ENCODE measurements around the gene NPDC1.

NPDC1 gene

GRCh38 chr9:137085920-137086530, 40.0 kb upstream of the NPDC1 start:
- peak overlapping the region; percentile 97 for H3K27ac ChIP-seq
- POLR2A ChIA-PET (ENCODE audit: low non-redundant PET), result interaction anchor here (0.5 to 1.7 kb wide), 8 partner anchors 11 to 154 kb away, joined by 3 to 15 read pairs (median 4); partner anchors contain the start of genes ANAPC2, RNF224, SAPCD2 and SSNA1
- no peak for TF ChIP-seq CTCF (conservative IDR thresholded peaks at IDR 0.05; ENCODE audit: low read depth)
- CTCF ChIA-PET, result interaction anchor here (0.6 to 2.1 kb wide), 5 partner anchors 12 to 48 kb away, joined by 3 to 12 read pairs (median 3); partner anchors contain the start of gene NPDC1
- peak; percentile 55 for DNase-seq (ENCODE audit: low spot score)

- POLR2A ChIA-PET (ENCODE audit: low non-redundant PET), result interaction anchor here (0.6 kb wide), 1 partner anchor 26 kb away, joined by 4 read pairs; no protein-coding TSS in a partner anchor
- peak overlapping the region; percentile 97 for H3K27ac ChIP-seq
- CTCF ChIA-PET, result interaction anchor here (0.6 to 2.5 kb wide), 5 partner anchors 17 to 62 kb away, joined by 6 to 15 read pairs (median 11); partner anchors contain the start of gene NPDC1
- TF ChIP-seq CTCF (conservative IDR thresholded peaks at IDR 0.05; ENCODE audit: low read depth), result no peak
- DNase-seq (ENCODE audit: low spot score), result peak; percentile 62
These were observed 38.5 kb upstream of the NPDC1 start for GRCh38 chr9:137084526-137084925.

GRCh38 chr9:137083394-137084004, 37.5 kb upstream of the NPDC1 start:
- H3K27ac ChIP-seq, result peak overlapping the region; percentile 97
- DNase-seq (ENCODE audit: low spot score), result peak; percentile 97
- ChIA-PET CTCF (interaction anchor here (0.5 to 2.5 kb wide), 10 partner anchors 16 to 390 kb away, joined by 3 to 15 read pairs (median 3); partner anchors contain the start of gene NPDC1), POLR2A (ENCODE audit: low non-redundant PET) (interaction anchor here (0.6 to 0.8 kb wide), 3 partner anchors 13 to 37 kb away, joined by 4 to 5 read pairs (median 4); partner anchors contain the start of genes NPDC1 and SAPCD2)
- TF ChIP-seq CTCF (conservative IDR thresholded peaks at IDR 0.05; ENCODE audit: low read depth), result no peak

GRCh38 chr9:137082925-137083290, 36.9 kb upstream of the NPDC1 start:
- peak overlapping the region; percentile 97 for H3K27ac ChIP-seq
- no peak for DNase-seq (ENCODE audit: low spot score)
- ChIA-PET CTCF (interaction anchor here (0.5 to 2.5 kb wide), 8 partner anchors 15 to 173 kb away, joined by 3 to 15 read pairs (median 4); partner anchors contain the start of gene NPDC1), POLR2A (ENCODE audit: low non-redundant PET) (interaction anchor here (0.6 to 0.8 kb wide), 3 partner anchors 13 to 36 kb away, joined by 4 to 5 read pairs (median 4); partner anchors contain the start of genes NPDC1 and SAPCD2)
- no peak for TF ChIP-seq CTCF (conservative IDR thresholded peaks at IDR 0.05; ENCODE audit: low read depth)

- no peak for TF ChIP-seq CTCF (conservative IDR thresholded peaks at IDR 0.05; ENCODE audit: low read depth)
- ChIA-PET POLR2A (ENCODE audit: low non-redundant PET) (no interaction called here), CTCF (interaction anchor here (0.5 to 2.5 kb wide), 7 partner anchors 12 to 174 kb away, joined by 3 to 15 read pairs (median 5); partner anchors contain the start of genes NPDC1 and SAPCD2)
- peak overlapping the region; percentile 97 for H3K27ac ChIP-seq
- DNase-seq (ENCODE audit: low spot score), result no peak
These were observed 36.4 kb upstream of the NPDC1 start for GRCh38 chr9:137082222-137082924.
